Measurements from ENCODE around the gene INVS. TPM values are rescaled to one million over a fixed set of nuclear protein-coding genes. Genes with fewer than 3 reads are reported as not detected.
A peak's percentile ranks its signal among the peaks of the same experiment; 100 is the strongest.

The INVS gene
- total RNA-seq, 1 donor from 2014 or later: 20.3 TPM

DNA sequence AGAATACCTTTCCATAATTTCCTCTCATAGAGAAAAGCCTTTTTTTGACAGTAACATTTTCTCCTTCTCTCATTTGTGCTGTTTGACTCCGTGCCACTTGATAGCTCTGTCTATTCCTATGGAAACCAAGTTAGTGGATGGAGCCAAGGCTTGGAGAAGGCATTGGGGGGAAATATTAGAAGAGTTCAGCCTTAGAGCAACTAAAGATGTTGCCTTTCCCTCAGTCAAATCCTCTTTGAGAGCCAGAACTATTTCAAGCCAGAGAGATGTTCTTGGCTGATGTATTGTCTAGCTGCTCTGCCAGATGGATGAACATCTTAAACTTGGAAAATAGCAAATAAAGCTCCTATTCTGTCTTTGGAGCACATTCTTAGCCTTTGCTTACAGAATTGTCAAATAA lies 112.4 kb downstream of the INVS start:
- H3K9me3 Mint-ChIP-seq (ENCODE audit: unreplicated experiment): no peaks in the 10 kb centered on the region
- no peak for DNase-seq (ENCODE audit: extremely low spot score, unreplicated experiment)
- H3K36me3 Mint-ChIP-seq (ENCODE audit: unreplicated experiment): peaks cover 5% of the 10 kb centered on the region
- H3K4me3 Mint-ChIP-seq (ENCODE audit: unreplicated experiment): no peak overlapping the region
- no peaks in the 10 kb centered on the region for H3K4me1 Mint-ChIP-seq (ENCODE audit: unreplicated experiment)
- no peak overlapping the region for H3K27ac Mint-ChIP-seq (ENCODE audit: unreplicated experiment)
- TF ChIP-seq, protein P1, sequence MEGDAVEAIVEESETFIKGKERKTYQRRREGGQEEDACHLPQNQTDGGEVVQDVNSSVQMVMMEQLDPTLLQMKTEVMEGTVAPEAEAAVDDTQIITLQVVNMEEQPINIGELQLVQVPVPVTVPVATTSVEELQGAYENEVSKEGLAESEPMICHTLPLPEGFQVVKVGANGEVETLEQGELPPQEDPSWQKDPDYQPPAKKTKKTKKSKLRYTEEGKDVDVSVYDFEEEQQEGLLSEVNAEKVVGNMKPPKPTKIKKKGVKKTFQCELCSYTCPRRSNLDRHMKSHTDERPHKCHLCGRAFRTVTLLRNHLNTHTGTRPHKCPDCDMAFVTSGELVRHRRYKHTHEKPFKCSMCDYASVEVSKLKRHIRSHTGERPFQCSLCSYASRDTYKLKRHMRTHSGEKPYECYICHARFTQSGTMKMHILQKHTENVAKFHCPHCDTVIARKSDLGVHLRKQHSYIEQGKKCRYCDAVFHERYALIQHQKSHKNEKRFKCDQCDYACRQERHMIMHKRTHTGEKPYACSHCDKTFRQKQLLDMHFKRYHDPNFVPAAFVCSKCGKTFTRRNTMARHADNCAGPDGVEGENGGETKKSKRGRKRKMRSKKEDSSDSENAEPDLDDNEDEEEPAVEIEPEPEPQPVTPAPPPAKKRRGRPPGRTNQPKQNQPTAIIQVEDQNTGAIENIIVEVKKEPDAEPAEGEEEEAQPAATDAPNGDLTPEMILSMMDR (IDR thresholded peaks at IDR 0.05): no peak
- no peaks in the 10 kb centered on the region for H3K27me3 Mint-ChIP-seq (ENCODE audit: unreplicated experiment)

- Mint-ChIP-seq H3K4me1 (ENCODE audit: unreplicated experiment) (no peaks in the 10 kb centered on the region), H3K36me3 (ENCODE audit: unreplicated experiment) (peaks cover 5% of the 10 kb centered on the region), H3K4me3 (ENCODE audit: unreplicated experiment) (no peak overlapping the region), H3K27ac (ENCODE audit: unreplicated experiment) (no peak overlapping the region), H3K27me3 (ENCODE audit: unreplicated experiment) (no peaks in the 10 kb centered on the region), H3K9me3 (ENCODE audit: unreplicated experiment) (no peaks in the 10 kb centered on the region)
- TF ChIP-seq, protein P1 (IDR thresholded peaks at IDR 0.05): no peak
- DNase-seq (ENCODE audit: extremely low spot score, unreplicated experiment): no peak
Observed at GRCh38 chr9:100213730-100214477, 114.9 kb downstream of the INVS start.

DNA sequence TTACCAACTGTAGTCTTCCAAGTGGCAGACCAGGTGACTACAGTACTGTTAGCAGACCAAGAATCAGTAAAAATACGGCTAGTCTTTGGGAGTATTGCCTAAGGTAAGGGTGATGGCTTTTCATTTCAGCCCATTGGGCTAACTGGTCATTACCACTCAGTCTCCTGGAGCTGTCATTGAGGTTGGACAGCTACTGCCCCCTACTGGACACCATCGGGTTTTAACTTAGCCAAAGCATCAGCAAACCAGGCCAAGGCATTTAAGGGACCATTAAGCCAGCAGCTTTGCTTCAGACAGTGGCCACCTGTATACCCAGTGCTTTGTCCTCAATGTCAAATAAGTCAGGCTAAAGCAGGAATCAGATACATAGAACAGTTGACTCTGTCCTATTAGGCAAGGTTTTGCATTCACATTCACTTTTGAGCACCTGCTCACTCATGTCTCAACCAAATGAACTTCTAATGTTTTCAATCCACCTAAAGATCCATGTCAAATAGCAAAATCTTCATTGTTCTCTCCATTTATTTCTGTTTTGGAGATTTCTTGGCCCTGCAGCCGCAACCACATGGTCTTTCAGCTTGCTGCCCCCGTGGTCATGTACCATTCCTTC lies 117.2 kb downstream of the INVS start:
- Mint-ChIP-seq H3K36me3 (ENCODE audit: unreplicated experiment) (peaks cover 4% of the 10 kb centered on the region), H3K4me1 (ENCODE audit: unreplicated experiment) (no peaks in the 10 kb centered on the region), H3K27ac (ENCODE audit: unreplicated experiment) (no peak overlapping the region), H3K4me3 (ENCODE audit: unreplicated experiment) (no peak overlapping the region), H3K9me3 (ENCODE audit: unreplicated experiment) (no peaks in the 10 kb centered on the region), H3K27me3 (ENCODE audit: unreplicated experiment) (no peaks in the 10 kb centered on the region)
- DNase-seq (ENCODE audit: extremely low spot score, unreplicated experiment): no peak
- TF ChIP-seq, protein P1 (IDR thresholded peaks at IDR 0.05): peak; percentile 51

DNA sequence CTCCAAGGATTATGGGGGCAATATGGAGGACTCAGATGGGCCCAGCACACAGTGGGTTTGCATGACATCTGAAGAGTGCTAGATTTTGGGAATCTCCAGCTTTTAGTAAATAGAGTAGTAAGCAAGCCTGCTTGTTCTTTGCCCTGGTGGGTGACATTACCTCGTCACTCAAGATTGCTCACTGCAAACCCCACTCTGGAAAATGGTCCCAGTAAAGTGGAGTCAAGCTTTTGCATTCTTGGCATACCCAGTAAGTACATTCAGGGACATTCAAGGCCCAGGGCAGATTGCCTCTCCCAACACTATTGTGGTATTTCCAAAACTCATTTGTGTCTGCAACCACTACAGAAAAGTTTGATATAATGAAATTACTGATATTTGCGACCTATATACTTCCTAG lies 118.5 kb downstream of the INVS start:
- Mint-ChIP-seq H3K36me3 (ENCODE audit: unreplicated experiment) (peaks cover 4% of the 10 kb centered on the region), H3K27ac (ENCODE audit: unreplicated experiment) (no peak overlapping the region), H3K4me1 (ENCODE audit: unreplicated experiment) (peaks cover under 1% of the 10 kb centered on the region), H3K9me3 (ENCODE audit: unreplicated experiment) (no peaks in the 10 kb centered on the region), H3K4me3 (ENCODE audit: unreplicated experiment) (no peak overlapping the region), H3K27me3 (ENCODE audit: unreplicated experiment) (no peaks in the 10 kb centered on the region)
- TF ChIP-seq, protein P1 (IDR thresholded peaks at IDR 0.05): no peak
- no peak for DNase-seq (ENCODE audit: extremely low spot score, unreplicated experiment)

GRCh38 chr9:100219347-100219746 lies 120.3 kb downstream of the INVS start:
- Mint-ChIP-seq H3K4me3 (ENCODE audit: unreplicated experiment) (no peak overlapping the region), H3K36me3 (ENCODE audit: unreplicated experiment) (peaks cover 6% of the 10 kb centered on the region), H3K4me1 (ENCODE audit: unreplicated experiment) (peaks cover 2% of the 10 kb centered on the region), H3K27me3 (ENCODE audit: unreplicated experiment) (no peaks in the 10 kb centered on the region), H3K9me3 (ENCODE audit: unreplicated experiment) (no peaks in the 10 kb centered on the region), H3K27ac (ENCODE audit: unreplicated experiment) (no peak overlapping the region)
- TF ChIP-seq, protein P1 (IDR thresholded peaks at IDR 0.05): no peak
- no peak for DNase-seq (ENCODE audit: extremely low spot score, unreplicated experiment)
